Adipocyte (in vitro differentiated cells): ENCODE results near the gene XG.
"Not testable (repeated sequence)": the region's sequence is repeated elsewhere in the genome, so short reads cannot be mapped to it uniquely, and the experiment has no call there.

ENCODE experiments used
- DNase-seq: peaks from one replicate; pipeline ENCODE4 v3.0.0-alpha.2; 2015; ENCODE audit warnings: low read depth
- H3K27me3 ChIP-seq: replicated peaks from 2 replicates; pipeline ENCODE4 v1.7.0; 2013; ENCODE audit warnings: mild to moderate bottlenecking, low read length, moderate library complexity; ENCODE audit not compliant: control insufficient read depth, insufficient read depth
- H3K36me3 ChIP-seq: 2 replicates; pipeline ENCODE4 v1.7.0; 2013; ENCODE audit warnings: low read length, mild to moderate bottlenecking, moderate library complexity; ENCODE audit not compliant: control insufficient read depth, insufficient read depth, severe bottlenecking
- H3K4me1 ChIP-seq: 2 replicates; pipeline ENCODE4 v1.7.0; 2013; ENCODE audit warnings: mild to moderate bottlenecking, low read length, moderate library complexity; ENCODE audit not compliant: control insufficient read depth, insufficient read depth
- H3K4me3 ChIP-seq: 2 replicates; pipeline ENCODE4 v1.7.0; 2013; ENCODE audit warnings: mild to moderate bottlenecking, low read length, moderate library complexity
- H3K9ac ChIP-seq: 2 replicates; pipeline ENCODE4 v1.7.0; 2013; ENCODE audit warnings: mild to moderate bottlenecking, low read length, moderate library complexity
- H3K9me3 ChIP-seq: 2 replicates; pipeline ENCODE4 v1.7.0; 2013; ENCODE audit warnings: mild to moderate bottlenecking, low read length, moderate library complexity; ENCODE audit not compliant: control insufficient read depth

XG gene

DNA sequence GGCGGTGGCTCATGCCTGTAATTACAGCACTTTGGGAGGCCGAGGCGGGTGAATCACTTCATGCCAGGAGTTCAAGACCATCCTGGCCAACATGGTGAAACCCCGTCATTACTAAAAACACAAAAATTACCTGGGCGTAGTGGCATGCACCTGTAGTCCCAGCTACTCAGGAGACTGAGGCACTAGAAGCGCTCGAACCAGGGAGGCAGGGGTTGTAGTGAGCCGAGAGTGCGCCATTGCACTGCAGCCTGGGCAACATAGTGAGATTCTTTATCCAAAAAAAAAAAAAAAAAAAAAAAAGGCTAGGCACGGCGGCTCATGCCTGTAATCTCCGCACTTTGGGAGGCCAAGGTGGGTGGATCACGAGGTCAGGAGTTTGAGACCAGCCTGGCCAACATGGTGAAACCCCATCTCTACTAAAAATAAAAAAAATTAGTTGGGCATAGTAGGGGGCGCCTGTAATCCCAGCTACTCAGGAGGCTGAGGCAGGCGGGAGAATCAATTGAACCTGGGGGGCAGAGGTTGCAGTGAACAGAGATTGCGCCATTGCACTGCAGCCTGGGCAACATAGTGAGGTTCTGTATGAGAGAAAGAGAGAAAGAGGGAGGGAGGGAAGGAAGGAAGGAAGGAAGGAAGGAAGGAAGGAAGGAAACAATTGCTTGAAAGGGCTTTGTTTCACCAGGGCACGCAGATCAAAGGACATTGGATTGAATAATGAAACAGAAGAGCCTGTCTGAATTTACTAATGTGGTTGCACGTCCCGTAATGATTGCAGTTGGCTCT, 13.1 kb downstream of the XG start:
- peaks cover 33% of the 10 kb centered on the region for H3K4me1 ChIP-seq
- H3K9me3 ChIP-seq, H3K27me3 ChIP-seq, H3K4me3 ChIP-seq, H3K36me3 ChIP-seq, DNase-seq, H3K9ac ChIP-seq: not testable (repeated sequence)

DNA sequence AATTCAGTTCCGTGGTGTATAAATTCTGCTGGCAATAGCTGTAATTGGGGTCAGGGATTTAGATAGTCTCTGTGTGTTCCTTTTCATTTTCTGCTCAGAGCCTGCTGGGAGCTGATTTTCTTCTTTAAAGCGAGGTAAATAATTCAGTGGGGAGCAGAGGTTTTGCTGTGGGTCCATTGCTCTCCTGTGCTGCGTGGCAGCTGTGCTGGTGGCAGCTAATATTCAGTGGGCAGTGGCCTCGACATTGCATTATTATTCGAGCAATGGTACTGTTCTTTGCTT, 13.7 kb downstream of the XG start:
- H3K9ac ChIP-seq: no peak overlapping the region
- no peak overlapping the region for H3K4me3 ChIP-seq
- DNase-seq: no peak
- peaks cover 33% of the 10 kb centered on the region for H3K4me1 ChIP-seq
- H3K27me3 ChIP-seq: no peaks in the 10 kb centered on the region
- no peaks in the 10 kb centered on the region for H3K9me3 ChIP-seq
- H3K36me3 ChIP-seq: peaks cover 3% of the 10 kb centered on the region

GRCh38 chrX:2766906-2767305, 15.1 kb downstream of the XG start:
- no peaks in the 10 kb centered on the region for H3K9me3 ChIP-seq
- H3K4me1 ChIP-seq: peaks cover 33% of the 10 kb centered on the region
- H3K27me3 ChIP-seq: no peaks in the 10 kb centered on the region
- peaks cover under 1% of the 10 kb centered on the region for H3K36me3 ChIP-seq
- H3K9ac ChIP-seq: peak overlapping the region; percentile 86
- peak overlapping the region; percentile 54 for H3K4me3 ChIP-seq
- peak; percentile 26 for DNase-seq

DNA sequence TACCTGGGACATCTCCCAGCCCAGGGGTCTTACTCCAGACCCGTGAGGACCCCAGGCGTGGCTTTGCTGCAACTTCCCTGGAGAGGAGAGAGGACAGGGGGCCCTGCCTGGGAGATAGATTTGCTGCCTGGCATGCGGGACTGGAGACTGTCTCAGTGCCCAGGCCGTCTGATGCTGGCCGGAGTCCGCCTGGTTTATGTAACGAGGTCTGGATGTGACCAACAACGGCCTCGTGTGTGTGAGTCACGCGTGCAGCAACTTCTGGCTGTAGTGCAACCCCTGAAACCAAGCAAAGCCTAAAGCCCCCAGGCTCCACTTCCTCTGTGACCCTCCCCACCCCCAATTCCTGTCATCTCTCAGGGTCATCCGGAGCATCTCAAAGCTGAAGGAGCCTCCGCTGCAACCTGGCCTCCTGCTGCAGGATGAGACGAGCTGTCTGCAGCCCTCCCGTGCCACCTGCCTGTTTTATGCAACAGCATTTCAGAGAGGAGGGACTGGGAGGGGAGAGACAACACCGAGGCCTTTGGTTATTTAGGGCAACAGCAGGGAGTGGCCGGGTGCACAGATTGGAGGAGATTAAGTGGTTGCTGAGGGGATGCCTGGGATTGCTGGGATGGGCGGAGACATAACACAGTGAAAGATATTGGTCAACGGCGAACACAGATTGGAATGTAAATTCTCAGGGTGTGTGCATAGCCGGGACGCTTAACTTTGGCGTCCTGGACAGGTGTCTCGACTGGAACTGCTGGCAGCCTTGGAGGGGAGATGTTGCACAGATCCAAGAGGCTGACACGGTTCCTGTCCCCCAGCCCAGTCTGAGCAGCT, 16.0 kb downstream of the XG start:
- H3K36me3 ChIP-seq: no peaks in the 10 kb centered on the region
- no peaks in the 10 kb centered on the region for H3K9me3 ChIP-seq
- peak; percentile 50 for DNase-seq
- H3K27me3 ChIP-seq: no peaks in the 10 kb centered on the region
- H3K4me3 ChIP-seq: peak overlapping the region; percentile 54
- H3K9ac ChIP-seq: peak overlapping the region; percentile 86
- peaks cover 30% of the 10 kb centered on the region for H3K4me1 ChIP-seq

GRCh38 chrX:2769615-2770014, 17.8 kb downstream of the XG start:
- Histone ChIP-seq H3K9me3 (no peaks in the 10 kb centered on the region), H3K27me3 (no peaks in the 10 kb centered on the region), H3K4me3 (no peak overlapping the region), H3K9ac (no peak overlapping the region), H3K4me1 (peaks cover 27% of the 10 kb centered on the region), H3K36me3 (peaks cover 2% of the 10 kb centered on the region)
- no peak for DNase-seq

GRCh38 chrX:2773166-2774055, 21.6 kb downstream of the XG start:
- not testable (repeated sequence) for H3K9ac ChIP-seq, H3K4me3 ChIP-seq, H3K9me3 ChIP-seq, H3K36me3 ChIP-seq, DNase-seq, H3K4me1 ChIP-seq, H3K27me3 ChIP-seq

DNA sequence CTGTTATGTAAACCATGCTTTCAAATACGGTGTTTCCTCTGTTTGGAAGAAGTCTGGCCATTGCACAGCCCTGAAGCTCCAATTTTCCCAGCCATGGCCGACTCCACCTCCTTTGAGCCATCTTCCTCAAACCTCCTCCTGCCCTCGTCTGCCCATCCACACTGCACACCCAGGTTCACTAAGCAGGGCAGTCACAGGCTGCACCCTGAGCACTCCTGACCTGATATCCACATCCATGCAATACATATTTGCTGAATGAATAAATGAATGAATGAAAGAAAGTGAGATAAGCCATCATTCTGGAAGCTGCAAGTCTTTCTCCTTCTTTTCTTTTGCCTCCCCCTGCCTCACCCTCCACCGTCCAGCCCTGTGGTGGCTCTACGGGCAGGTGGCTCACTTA, 22.2 kb downstream of the XG start:
- no peak overlapping the region for H3K9ac ChIP-seq
- H3K9me3 ChIP-seq: no peaks in the 10 kb centered on the region

DNA sequence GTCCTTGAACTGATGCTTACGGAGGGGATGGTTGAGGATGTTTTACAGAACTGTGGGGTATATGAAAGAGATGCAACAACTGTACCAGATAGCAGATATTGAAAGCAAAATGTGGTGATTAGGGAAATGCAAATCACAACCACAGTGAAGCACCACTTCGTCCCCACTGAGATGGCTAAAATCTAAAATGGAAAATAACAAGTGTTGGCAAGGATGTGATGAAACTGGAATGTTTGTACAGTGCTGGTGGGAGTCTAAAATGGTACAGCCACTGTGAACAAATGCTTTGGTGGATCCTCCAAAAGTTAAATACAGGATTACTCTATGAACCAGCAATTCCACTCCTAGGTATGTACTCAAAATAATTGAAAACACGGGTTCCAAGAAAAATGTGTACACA, 22.9 kb downstream of the XG start:
- Histone ChIP-seq H3K4me3 (no peak overlapping the region), H3K9ac (no peak overlapping the region), H3K36me3 (peaks cover 9% of the 10 kb centered on the region), H3K9me3 (no peaks in the 10 kb centered on the region), H3K27me3 (no peaks in the 10 kb centered on the region), H3K4me1 (no peaks in the 10 kb centered on the region)
- DNase-seq: no peak

More for the DNA sequence above, 22.2 kb downstream of the XG start:
- Histone ChIP-seq H3K4me1 (no peaks in the 10 kb centered on the region), H3K4me3 (no peak overlapping the region), H3K27me3 (no peaks in the 10 kb centered on the region), H3K36me3 (peaks cover 9% of the 10 kb centered on the region)
- DNase-seq: no peak

- H3K27me3 ChIP-seq, H3K9ac ChIP-seq, H3K4me3 ChIP-seq, H3K9me3 ChIP-seq, DNase-seq: not testable (repeated sequence)
- Histone ChIP-seq H3K36me3 (peaks cover 21% of the 10 kb centered on the region), H3K4me1 (peaks cover 14% of the 10 kb centered on the region)
These were observed 28.8 kb downstream of the XG start for GRCh38 chrX:2780472-2781225.

DNA sequence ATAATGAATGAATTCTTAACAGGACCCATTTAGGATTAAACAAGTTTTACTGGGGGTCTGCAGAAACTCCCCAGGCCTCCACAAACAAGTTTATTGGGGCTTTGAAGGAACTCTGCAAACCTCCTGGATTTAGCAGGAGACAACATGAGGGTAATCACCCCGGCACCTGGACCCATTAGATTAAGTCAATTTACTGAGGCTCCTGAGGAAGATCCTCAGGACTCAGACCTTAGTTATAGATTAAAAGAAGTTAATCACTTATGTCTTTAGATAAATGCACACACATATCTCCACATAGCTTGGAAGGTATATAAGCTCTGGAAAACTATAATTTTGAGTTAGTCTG, 29.4 kb downstream of the XG start:
- DNase-seq: no peak
- Histone ChIP-seq H3K4me3 (no peak overlapping the region), H3K9ac (no peak overlapping the region), H3K4me1 (peaks cover 14% of the 10 kb centered on the region), H3K9me3 (no peaks in the 10 kb centered on the region), H3K27me3 (no peaks in the 10 kb centered on the region), H3K36me3 (peaks cover 24% of the 10 kb centered on the region)
